Vagina (tissue), 2 donors: Measurements from ENCODE around the gene ANKRD11.

Experiments used
- CTCF ChIP-seq, 3 experiments: fragments of 450-650 bp in 2 of 3; fragments of 200-600 bp in 1 of 3; sonication (generic) in 1 of 3; IDR thresholded peaks; one replicate each; pipeline ENCODE4 v1.5.1; 2017 to 2019; ENCODE audit warnings: antibody characterized with exemption in 3 of 3, mild to moderate bottlenecking in 2 of 3, moderate library complexity in 2 of 3
- POLR2A ChIP-seq, 2 donors: fragments of 450-650 bp; IDR thresholded peaks; one replicate each; pipeline ENCODE4 v1.6.1; 2017; ENCODE audit warnings: antibody characterized with exemption in 2 of 2, mild to moderate bottlenecking in 2 of 2, moderate library complexity in 2 of 2

GRCh38 chr16:89411335-89411850, 79.0 kb downstream of the ANKRD11 start:
- no peak for TF ChIP-seq CTCF (IDR thresholded peaks at IDR 0.05)
- TF ChIP-seq POLR2A (IDR thresholded peaks at IDR 0.05), result no peak
